ENCODE measurements around the gene MACROD1. TPM values are rescaled to one million over a fixed set of nuclear protein-coding genes. Genes with fewer than 3 reads are reported as not detected.
A peak's percentile ranks its signal among the peaks of the same experiment; 100 is the strongest.

MACROD1 gene
- total and polyA plus RNA-seq, 2 of the 13 experiments (the other 11 are each of a cell fraction or from before 2014, with no cell fraction given): 23.1 to 34.5 TPM

GRCh38 chr11:64084951-64085710, 80.8 kb downstream of the MACROD1 start (continued):
- TF ChIP-seq, protein P1, sequence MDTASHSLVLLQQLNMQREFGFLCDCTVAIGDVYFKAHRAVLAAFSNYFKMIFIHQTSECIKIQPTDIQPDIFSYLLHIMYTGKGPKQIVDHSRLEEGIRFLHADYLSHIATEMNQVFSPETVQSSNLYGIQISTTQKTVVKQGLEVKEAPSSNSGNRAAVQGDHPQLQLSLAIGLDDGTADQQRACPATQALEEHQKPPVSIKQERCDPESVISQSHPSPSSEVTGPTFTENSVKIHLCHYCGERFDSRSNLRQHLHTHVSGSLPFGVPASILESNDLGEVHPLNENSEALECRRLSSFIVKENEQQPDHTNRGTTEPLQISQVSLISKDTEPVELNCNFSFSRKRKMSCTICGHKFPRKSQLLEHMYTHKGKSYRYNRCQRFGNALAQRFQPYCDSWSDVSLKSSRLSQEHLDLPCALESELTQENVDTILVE (CRISPR knock-in tag; IDR thresholded peaks at IDR 0.05): no peak
- 0 out of 2 replicates have a peak, but pooled peaks have one; percentile 46 for TF ChIP-seq ERF (CRISPR knock-in tag; IDR thresholded peaks at IDR 0.05)
- TF ChIP-seq RXRA (CRISPR knock-in tag; IDR thresholded peaks at IDR 0.05): peak; percentile 26; the same call in 1 of the 2 replicates
- TF ChIP-seq ZNF17 (CRISPR knock-in tag; IDR thresholded peaks at IDR 0.05): no peak
- TF ChIP-seq ZFP1 (CRISPR knock-in tag; IDR thresholded peaks at IDR 0.05): no peak
- peak; percentile 17; the same call in 1 of the 2 replicates for TF ChIP-seq DMAP1 (CRISPR knock-in tag; IDR thresholded peaks at IDR 0.05)
- TF ChIP-seq ZFP36 (IDR thresholded peaks at IDR 0.05; ENCODE audit: borderline replicate concordance, low read depth, low read length, partially characterized antibody): no peak
- no peak for TF ChIP-seq ZNF136 (CRISPR knock-in tag; IDR thresholded peaks at IDR 0.05; ENCODE audit: low read depth)
- TF ChIP-seq CEBPZ (IDR thresholded peaks at IDR 0.05; ENCODE audit: low read length): no peak
- no peak for TF ChIP-seq LCORL (IDR thresholded peaks at IDR 0.05)
- peak; percentile 51; the same call in 1 of the 2 replicates for TF ChIP-seq LCORL (CRISPR knock-in tag; IDR thresholded peaks at IDR 0.05)
- TF ChIP-seq, protein P2, sequence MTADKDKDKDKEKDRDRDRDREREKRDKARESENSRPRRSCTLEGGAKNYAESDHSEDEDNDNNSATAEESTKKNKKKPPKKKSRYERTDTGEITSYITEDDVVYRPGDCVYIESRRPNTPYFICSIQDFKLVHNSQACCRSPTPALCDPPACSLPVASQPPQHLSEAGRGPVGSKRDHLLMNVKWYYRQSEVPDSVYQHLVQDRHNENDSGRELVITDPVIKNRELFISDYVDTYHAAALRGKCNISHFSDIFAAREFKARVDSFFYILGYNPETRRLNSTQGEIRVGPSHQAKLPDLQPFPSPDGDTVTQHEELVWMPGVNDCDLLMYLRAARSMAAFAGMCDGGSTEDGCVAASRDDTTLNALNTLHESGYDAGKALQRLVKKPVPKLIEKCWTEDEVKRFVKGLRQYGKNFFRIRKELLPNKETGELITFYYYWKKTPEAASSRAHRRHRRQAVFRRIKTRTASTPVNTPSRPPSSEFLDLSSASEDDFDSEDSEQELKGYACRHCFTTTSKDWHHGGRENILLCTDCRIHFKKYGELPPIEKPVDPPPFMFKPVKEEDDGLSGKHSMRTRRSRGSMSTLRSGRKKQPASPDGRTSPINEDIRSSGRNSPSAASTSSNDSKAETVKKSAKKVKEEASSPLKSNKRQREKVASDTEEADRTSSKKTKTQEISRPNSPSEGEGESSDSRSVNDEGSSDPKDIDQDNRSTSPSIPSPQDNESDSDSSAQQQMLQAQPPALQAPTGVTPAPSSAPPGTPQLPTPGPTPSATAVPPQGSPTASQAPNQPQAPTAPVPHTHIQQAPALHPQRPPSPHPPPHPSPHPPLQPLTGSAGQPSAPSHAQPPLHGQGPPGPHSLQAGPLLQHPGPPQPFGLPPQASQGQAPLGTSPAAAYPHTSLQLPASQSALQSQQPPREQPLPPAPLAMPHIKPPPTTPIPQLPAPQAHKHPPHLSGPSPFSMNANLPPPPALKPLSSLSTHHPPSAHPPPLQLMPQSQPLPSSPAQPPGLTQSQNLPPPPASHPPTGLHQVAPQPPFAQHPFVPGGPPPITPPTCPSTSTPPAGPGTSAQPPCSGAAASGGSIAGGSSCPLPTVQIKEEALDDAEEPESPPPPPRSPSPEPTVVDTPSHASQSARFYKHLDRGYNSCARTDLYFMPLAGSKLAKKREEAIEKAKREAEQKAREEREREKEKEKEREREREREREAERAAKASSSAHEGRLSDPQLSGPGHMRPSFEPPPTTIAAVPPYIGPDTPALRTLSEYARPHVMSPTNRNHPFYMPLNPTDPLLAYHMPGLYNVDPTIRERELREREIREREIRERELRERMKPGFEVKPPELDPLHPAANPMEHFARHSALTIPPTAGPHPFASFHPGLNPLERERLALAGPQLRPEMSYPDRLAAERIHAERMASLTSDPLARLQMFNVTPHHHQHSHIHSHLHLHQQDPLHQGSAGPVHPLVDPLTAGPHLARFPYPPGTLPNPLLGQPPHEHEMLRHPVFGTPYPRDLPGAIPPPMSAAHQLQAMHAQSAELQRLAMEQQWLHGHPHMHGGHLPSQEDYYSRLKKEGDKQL (CRISPR knock-in tag; IDR thresholded peaks at IDR 0.05; ENCODE audit: low read depth): no peak
- TF ChIP-seq ZFP90 (CRISPR knock-in tag; IDR thresholded peaks at IDR 0.05; ENCODE audit: borderline replicate concordance): no peak
- TF ChIP-seq, protein P3, sequence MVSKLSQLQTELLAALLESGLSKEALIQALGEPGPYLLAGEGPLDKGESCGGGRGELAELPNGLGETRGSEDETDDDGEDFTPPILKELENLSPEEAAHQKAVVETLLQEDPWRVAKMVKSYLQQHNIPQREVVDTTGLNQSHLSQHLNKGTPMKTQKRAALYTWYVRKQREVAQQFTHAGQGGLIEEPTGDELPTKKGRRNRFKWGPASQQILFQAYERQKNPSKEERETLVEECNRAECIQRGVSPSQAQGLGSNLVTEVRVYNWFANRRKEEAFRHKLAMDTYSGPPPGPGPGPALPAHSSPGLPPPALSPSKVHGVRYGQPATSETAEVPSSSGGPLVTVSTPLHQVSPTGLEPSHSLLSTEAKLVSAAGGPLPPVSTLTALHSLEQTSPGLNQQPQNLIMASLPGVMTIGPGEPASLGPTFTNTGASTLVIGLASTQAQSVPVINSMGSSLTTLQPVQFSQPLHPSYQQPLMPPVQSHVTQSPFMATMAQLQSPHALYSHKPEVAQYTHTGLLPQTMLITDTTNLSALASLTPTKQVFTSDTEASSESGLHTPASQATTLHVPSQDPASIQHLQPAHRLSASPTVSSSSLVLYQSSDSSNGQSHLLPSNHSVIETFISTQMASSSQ (IDR thresholded peaks at IDR 0.05; ENCODE audit: low read depth): peak; percentile 70
- TF ChIP-seq, protein P3 (CRISPR knock-in tag; IDR thresholded peaks at IDR 0.05; ENCODE audit: borderline replicate concordance): peak; percentile 92
- TF ChIP-seq ZNF788 (CRISPR knock-in tag; IDR thresholded peaks at IDR 0.05; ENCODE audit: borderline replicate concordance): no peak

Measured in HepG2 (cell line).